IPS DF 6.9 (cell line): ENCODE data around the gene ABCG8.
A peak's percentile ranks its signal among the peaks of the same experiment; 100 is the strongest.

ENCODE experiments used
- DNase-seq: peaks from one replicate; pipeline ENCODE4 v3.0.0-alpha.2; 2013; ENCODE audit warnings: low read depth, low spot score
- H3K27ac ChIP-seq: one replicate; pipeline ENCODE4 v1.5.1; 2013; ENCODE audit warnings: low read length, control low read depth
- H3K27me3 ChIP-seq: 2 replicates; pipeline ENCODE4 v1.6.1; 2013; ENCODE audit warnings: mild to moderate bottlenecking, low read length; ENCODE audit not compliant: control insufficient read depth, insufficient read depth
- H3K36me3 ChIP-seq: 2 replicates; pipeline ENCODE4 v1.6.1; 2013; ENCODE audit warnings: low read length; ENCODE audit not compliant: control insufficient read depth, insufficient read depth
- H3K4me1 ChIP-seq: 2 replicates; pipeline ENCODE4 v1.6.1; 2013; ENCODE audit warnings: low read length; ENCODE audit not compliant: control insufficient read depth, insufficient read depth
- H3K4me3 ChIP-seq: 2 replicates; pipeline ENCODE4 v1.5.1; 2013; ENCODE audit warnings: mild to moderate bottlenecking, low read length
- H3K9me3 ChIP-seq: 2 replicates; pipeline ENCODE4 v1.6.1; 2013; ENCODE audit warnings: low read length, inconsistent platforms; ENCODE audit not compliant: control insufficient read depth, insufficient read depth
- WGBS: extraction: QIAGEN DNeasy Blood & Tissue Kit; methylation state at CpG from one replicate; pipeline ENCODE4 v1.1.7; 2013; ENCODE audit warnings: mixed read lengths, missing lambda C conversion rate; ENCODE audit not compliant: insufficient read length, insufficient coverage; 5-methylcytosine and 5-hydroxymethylcytosine counted together

ABCG8 gene

DNA sequence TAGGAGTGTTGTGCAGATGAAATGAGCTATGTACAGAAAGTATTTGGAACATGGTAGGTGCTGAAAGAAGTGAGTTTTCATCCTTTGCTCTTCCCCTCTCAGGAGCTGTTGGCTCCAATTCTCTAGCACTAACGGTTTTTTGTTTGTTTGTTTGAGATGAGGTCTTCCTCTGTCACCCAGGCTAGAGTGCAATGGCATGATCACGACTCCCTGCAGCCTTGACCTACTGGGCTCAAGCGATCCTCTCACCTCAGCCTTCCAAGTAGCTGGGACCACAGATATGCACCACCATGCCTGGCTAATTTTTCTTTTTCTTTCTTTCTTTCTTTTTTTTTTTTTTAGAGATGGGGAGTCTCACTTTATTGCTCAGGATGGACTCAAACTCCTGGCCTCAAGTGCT, 12.9 kb upstream of the ABCG8 start:
- no peak for DNase-seq
- H3K4me3 ChIP-seq = no peak overlapping the region
- H3K9me3 ChIP-seq = no peaks in the 10 kb centered on the region
- no peaks in the 10 kb centered on the region for H3K27me3 ChIP-seq
- no peaks in the 10 kb centered on the region for H3K36me3 ChIP-seq
- no peak overlapping the region for H3K27ac ChIP-seq
- no CpG with 5 or more reads among the region's 3 CpGs for WGBS
- H3K4me1 ChIP-seq = peaks cover 2% of the 10 kb centered on the region; the same call in 1 of the 2 replicates

DNA sequence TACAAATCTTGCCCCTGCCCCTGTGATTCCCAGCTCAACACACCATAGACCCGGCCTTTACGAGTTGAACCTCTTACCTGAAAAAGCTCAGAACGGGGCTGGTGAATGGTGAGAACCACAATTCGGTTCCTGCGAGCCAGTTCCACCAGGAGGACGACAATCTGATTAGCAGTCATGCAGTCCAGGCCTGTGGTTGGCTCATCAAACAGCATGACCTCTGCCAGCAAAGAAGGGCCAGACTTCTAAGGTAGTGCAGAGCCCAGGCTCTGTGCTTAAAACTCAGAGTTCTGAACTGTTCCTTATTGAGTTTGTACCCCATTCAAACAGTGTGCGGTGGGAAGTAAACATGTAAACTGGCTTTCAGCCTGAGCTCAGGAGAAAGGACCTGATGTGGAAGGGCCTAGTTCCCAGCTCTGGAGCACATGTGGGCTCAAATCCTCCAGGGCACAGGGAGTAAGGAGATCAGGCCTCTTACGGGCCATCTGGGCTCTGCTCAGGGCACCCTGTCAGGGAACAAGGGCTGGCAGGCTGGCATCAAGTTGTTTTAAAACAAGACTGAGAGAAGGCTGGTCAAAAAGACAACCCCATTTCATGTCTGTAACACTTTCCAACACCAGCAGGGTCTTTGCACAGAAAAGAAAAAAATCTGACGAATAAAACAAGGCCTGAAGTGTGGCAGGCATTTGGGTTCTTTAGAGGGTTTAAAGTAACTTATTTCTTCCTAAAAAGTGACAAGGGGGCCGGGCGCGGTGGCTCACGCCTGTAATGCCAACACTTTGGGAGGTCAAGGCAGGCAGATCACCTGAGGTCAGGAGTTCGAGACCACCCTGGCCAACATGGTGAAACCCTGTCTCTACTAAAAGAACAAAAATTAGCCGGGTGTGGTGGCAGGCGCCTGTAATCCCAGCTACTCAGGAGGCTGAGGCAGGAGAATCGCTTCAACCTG, 12.2 kb upstream of the ABCG8 start:
- Histone ChIP-seq H3K4me1 (peaks cover 2% of the 10 kb centered on the region; the same call in 1 of the 2 replicates), H3K9me3 (no peaks in the 10 kb centered on the region), H3K27me3 (no peaks in the 10 kb centered on the region), H3K27ac (no peak overlapping the region), H3K4me3 (no peak overlapping the region), H3K36me3 (no peaks in the 10 kb centered on the region)
- DNase-seq = no peak
- WGBS = no CpG with 5 or more reads among the region's 17 CpGs

DNA sequence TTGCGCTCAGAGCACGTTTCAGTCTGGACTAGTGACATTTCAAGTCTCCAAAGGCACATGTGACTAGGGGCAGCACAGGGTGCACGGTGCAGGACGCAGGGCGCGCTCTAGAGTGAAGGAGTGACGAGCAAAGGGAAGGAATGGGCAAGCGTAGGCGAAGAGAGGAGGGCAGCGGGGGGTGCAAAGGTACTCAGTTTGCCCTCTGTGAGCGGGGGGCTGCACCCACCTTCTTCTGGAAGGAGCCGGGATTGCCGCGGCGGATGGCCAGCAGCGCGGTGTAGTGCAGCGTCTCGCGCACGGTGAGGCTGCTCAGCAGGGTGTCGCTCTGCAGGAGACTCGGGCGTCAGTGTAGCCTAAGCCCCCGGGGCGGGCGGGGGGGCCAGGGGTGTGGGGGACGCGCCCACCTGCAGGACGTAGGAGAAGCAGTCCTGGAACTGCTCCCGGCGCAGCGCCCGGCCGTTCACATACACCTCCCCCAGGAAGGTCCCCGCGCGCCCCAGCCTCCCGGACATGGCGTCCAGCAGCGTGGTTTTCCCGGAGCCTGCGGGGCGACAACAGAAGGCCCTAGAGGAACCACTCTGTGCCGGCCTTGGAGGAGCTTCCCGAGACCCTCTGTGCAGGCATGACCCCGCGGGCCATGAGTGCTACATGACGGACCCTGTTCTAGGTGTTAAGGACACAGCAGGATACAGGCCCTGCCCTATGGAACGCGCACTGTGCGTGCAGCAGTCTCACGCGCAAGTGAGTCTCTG, 7.1 kb upstream of the ABCG8 start:
- no peak for DNase-seq
- H3K4me3 ChIP-seq = peak overlapping the region; percentile 25; the same call in 1 of the 2 replicates
- H3K36me3 ChIP-seq = no peaks in the 10 kb centered on the region
- no peak overlapping the region for H3K27ac ChIP-seq
- H3K9me3 ChIP-seq = no peaks in the 10 kb centered on the region
- WGBS = no CpG with 5 or more reads among the region's 54 CpGs
- no peaks in the 10 kb centered on the region for H3K4me1 ChIP-seq
- no peaks in the 10 kb centered on the region; the same call in 1 of the 2 replicates for H3K27me3 ChIP-seq

DNA sequence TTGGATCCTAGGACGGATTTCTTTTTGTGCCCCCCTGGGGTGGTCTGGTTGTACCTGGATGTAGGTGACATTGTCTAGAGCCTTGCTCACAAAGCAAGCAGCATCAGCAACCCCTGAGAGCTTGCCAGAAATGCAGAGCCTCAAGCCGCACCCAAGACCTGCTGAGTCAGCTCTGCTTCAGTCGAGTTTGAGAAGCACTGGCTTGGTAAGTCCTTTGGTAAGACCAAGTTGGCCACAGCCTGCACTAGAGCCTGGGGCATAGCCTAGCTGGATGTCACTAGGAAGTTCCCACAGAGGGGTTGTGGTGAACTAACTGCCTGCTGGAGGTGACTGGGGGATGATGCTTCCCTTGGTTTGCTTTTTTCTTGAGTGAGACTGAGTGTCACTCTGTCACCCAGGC, 6.3 kb upstream of the ABCG8 start:
- Histone ChIP-seq H3K4me1 (no peaks in the 10 kb centered on the region), H3K4me3 (no peak overlapping the region), H3K27ac (no peak overlapping the region), H3K27me3 (no peaks in the 10 kb centered on the region; the same call in 1 of the 2 replicates), H3K9me3 (no peaks in the 10 kb centered on the region), H3K36me3 (no peaks in the 10 kb centered on the region)
- DNase-seq = no peak
- WGBS = no CpG with 5 or more reads among the region's 3 CpGs

DNA sequence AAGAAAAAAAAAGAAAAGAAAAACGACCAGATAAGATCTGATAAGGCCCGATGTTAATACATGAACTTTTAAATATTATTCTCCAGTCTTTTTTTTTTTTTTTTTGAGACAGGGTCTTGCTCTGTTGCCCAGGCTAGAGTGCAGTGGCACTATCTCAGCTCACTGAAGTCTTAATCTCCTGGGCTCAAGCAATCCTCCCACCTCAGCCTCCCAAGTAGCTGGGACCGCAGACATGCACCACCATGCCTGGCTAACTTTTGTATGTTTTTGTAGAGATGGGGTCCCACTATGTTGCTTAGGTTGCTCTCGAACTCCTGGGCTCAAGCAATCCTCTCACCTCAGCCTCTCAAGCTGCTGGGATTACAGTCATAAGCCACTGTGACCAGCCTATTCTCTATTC, 1.7 kb upstream of the ABCG8 start:
- Histone ChIP-seq H3K9me3 (no peaks in the 10 kb centered on the region), H3K4me3 (no peak overlapping the region), H3K4me1 (no peaks in the 10 kb centered on the region; the same call in 1 of the 2 replicates), H3K27me3 (no peaks in the 10 kb centered on the region; the same call in 1 of the 2 replicates), H3K36me3 (no peaks in the 10 kb centered on the region), H3K27ac (no peak overlapping the region)
- whole genome bisulfite sequencing = no CpG with 5 or more reads among the region's 4 CpGs
- no peak for DNase-seq

DNA sequence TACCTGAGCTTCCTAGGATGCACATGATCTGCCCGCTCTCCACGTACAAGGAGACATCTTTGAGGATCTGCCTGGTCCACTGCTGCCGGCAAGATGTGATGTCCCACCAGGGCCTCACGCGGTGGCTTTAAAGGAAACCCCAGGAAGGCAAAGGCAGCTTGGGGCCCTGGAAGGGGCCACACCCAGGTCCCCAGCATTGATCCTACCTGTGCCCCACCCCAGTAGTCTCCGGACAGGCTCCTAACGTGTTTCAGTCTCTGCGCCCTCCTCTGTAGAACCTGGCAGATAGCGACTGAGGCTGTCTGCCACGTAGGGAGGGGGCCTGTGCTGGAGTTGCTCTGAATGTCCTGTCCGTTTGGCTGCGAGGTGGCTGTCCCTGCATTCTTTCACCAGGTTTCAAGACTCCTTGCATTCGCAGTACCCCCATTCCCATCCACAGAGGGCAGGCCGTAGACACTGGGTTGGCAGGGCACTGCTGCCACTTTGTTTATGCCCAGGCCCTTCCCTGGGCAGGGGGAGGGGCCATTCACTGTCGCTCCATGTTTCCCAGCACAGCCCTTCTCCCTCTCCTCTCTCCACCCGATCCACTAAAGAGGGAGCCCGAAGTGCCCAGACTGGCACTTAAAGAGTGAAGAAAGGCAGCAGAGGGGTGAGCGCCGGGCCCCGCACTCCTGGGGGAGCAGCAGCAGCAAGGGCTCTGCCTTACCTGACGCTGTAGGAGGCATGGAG, 776 bp upstream of the ABCG8 start:
- H3K9me3 ChIP-seq = no peaks in the 10 kb centered on the region
- no peak overlapping the region for H3K27ac ChIP-seq
- H3K4me3 ChIP-seq = no peak overlapping the region
- DNase-seq = no peak
- no peaks in the 10 kb centered on the region for H3K27me3 ChIP-seq
- WGBS = no CpG with 5 or more reads among the region's 21 CpGs
- H3K36me3 ChIP-seq = no peaks in the 10 kb centered on the region
- no peaks in the 10 kb centered on the region; the same call in 1 of the 2 replicates for H3K4me1 ChIP-seq

DNA sequence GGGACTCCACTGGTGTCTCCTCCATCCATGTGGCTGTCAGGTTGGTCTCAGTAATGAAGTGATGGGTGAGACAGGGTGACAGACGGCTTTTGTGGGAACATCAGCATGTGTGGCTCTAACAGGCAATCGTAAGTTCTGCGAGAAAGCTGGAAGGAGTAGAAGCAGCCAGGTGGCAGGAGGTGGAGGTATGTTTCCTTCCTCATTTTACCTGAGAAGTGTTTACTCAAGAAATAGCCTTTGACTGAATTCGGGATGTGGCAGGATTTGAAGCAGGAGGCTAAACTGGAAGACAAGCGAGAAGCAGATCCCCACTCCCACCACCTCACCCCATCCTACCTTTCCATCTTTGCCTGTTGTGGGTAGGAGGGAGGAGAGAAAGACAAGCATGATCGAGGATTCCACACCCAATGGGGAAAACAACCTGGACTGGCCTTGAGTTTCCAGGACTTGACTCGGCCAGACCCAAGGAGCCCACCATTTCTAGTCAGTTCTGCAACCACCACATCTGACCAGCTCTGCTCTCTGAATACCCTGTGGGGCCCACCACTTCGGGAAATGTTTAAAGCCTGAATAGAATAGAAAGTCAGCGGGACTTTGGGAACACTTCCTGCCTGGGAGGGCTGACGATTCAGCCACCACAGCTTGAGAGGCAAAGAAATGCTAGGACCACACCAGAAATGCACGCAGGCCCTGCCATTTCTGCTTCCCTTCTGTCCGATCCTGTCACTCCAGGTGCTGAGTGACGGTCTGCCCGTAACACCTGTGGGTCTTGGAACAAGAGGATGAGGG, 1.2 kb downstream of the ABCG8 start:
- Histone ChIP-seq H3K4me1 (no peaks in the 10 kb centered on the region; the same call in 1 of the 2 replicates), H3K36me3 (no peaks in the 10 kb centered on the region), H3K27me3 (no peaks in the 10 kb centered on the region), H3K27ac (no peak overlapping the region), H3K4me3 (no peak overlapping the region), H3K9me3 (no peaks in the 10 kb centered on the region)
- no CpG with 5 or more reads among the region's 14 CpGs for WGBS
- DNase-seq = no peak

DNA sequence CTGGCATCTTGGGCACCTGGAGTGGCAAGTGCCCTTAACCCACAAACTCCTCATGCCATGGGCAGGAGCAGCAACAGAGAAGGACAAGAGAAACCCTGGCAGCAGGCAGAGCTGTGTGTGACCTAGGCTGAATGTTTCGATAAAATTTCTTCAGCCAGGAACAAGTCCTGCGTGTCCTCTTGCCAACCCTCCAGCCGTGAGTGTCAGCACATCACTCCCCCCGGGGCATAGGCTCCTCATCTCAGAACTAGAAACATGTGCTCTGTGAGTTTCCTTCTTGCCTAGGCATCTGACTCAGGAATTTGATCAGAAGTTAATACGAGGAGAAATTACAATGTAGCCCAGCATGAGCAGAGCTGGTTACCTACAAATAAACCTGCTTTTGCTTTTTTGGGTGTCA, 2.2 kb downstream of the ABCG8 start:
- no peaks in the 10 kb centered on the region for H3K9me3 ChIP-seq
- H3K27ac ChIP-seq = no peak overlapping the region
- no CpG with 5 or more reads among the region's 5 CpGs for WGBS
- H3K36me3 ChIP-seq = no peaks in the 10 kb centered on the region
- DNase-seq = no peak
- H3K27me3 ChIP-seq = no peaks in the 10 kb centered on the region
- no peaks in the 10 kb centered on the region; the same call in 1 of the 2 replicates for H3K4me1 ChIP-seq
- H3K4me3 ChIP-seq = no peak overlapping the region

DNA sequence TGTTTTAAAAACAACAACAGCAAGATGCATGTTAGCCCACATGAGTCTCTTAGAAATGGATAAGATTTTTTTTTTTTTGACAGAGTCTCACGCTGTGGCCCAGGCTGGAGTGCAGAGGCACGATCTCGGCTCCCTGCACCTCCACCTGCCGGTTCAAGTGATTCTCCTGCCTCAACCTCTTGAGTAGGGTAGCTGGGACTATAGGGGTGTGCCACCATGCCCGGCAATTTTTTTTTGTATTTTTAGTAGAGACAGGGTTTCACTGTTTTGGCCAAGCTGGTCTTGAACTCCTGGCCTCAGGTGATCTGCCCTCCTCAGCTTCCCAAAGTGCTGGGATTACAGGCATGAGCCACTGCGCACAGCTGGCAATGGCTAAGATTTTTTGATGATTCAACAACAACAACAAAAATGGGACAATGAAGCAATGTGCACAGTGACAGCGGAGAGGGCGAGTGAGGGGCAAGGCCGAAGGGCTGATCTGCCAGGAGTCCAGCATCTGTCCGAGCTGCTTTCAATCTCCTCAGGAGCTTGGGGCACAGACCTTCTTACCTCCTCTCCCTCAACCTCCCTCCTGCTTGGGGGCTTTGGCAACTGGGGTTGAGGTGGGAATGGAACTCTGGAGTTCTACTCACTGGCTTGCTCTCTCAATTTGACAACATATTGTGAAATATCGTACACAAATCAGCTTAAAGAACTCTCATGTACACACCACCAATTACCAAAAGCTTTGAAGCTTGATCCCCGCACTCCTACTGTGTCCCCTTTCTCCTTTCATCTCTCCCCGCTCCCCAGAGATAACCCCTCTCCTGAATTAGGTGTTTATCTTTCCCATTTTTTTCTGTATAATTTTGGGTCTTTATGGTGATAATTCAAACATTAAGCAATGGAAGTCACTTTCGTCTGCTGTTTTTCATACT, 3.4 kb downstream of the ABCG8 start:
- Histone ChIP-seq H3K27ac (no peak overlapping the region), H3K4me1 (no peaks in the 10 kb centered on the region; the same call in 1 of the 2 replicates), H3K4me3 (no peak overlapping the region), H3K27me3 (no peaks in the 10 kb centered on the region), H3K9me3 (no peaks in the 10 kb centered on the region), H3K36me3 (no peaks in the 10 kb centered on the region)
- WGBS = no CpG with 5 or more reads among the region's 14 CpGs
- DNase-seq = no peak
